H54 (cell line): ENCODE results near the gene GARIN3.
"Not testable (repeated sequence)": the region's sequence is repeated elsewhere in the genome, so short reads cannot be mapped to it uniquely, and the experiment has no call there.

Source experiments
- DNase-seq: peaks from one replicate; pipeline ENCODE4 v3.0.0; 2011; ENCODE audit warnings: low spot score, mixed read lengths; ENCODE audit not compliant: insufficient read length
- FAIRE-seq: peaks from 3 replicates; lab custom pipeline; 2011; peaks lifted over from hg19 to GRCh38; lab: Jason Lieb, UNC
- POLR2A ChIP-seq: IDR thresholded peaks from 2 replicates; pipeline ENCODE4 v1.6.1; 2011; ENCODE audit warnings: low read depth, mild to moderate bottlenecking, low read length

The GARIN3 gene

GRCh38 chr5:157196045-157196444, 30.0 kb upstream of the GARIN3 start:
- TF ChIP-seq POLR2A = no peak
- no peak for FAIRE-seq
- DNase-seq = no peak

- TF ChIP-seq POLR2A = no peak
- no peak for DNase-seq
- FAIRE-seq = no peak
These were observed 27.8 kb upstream of the GARIN3 start for GRCh38 chr5:157193699-157194424.

- FAIRE-seq (no peak), DNase-seq (no peak)
- no peak for TF ChIP-seq POLR2A
These were observed 23.2 kb upstream of the GARIN3 start for GRCh38 chr5:157189223-157189622.

GRCh38 chr5:157188270-157188669, 22.2 kb upstream of the GARIN3 start:
- FAIRE-seq = no peak
- TF ChIP-seq POLR2A = no peak
- no peak for DNase-seq

- no peak for TF ChIP-seq POLR2A
- FAIRE-seq (no peak), DNase-seq (no peak)
These were observed 21.1 kb upstream of the GARIN3 start for GRCh38 chr5:157187046-157187754.

GRCh38 chr5:157186309-157187045, 20.4 kb upstream of the GARIN3 start:
- no peak for FAIRE-seq
- TF ChIP-seq POLR2A = no peak
- no peak for DNase-seq

- not testable (repeated sequence) for DNase-seq, FAIRE-seq
These were observed 19.1 kb upstream of the GARIN3 start for GRCh38 chr5:157185122-157185521.

GRCh38 chr5:157184117-157184670, 18.1 kb upstream of the GARIN3 start:
- DNase-seq = no peak
- no peak for TF ChIP-seq POLR2A
- no peak for FAIRE-seq

GRCh38 chr5:157182143-157182757, 16.2 kb upstream of the GARIN3 start:
- FAIRE-seq = no peak
- TF ChIP-seq POLR2A = no peak
- DNase-seq = no peak

- DNase-seq = no peak
- TF ChIP-seq POLR2A = no peak
- no peak for FAIRE-seq
These were observed 14.6 kb upstream of the GARIN3 start, which contains the start of gene ITK for GRCh38 chr5:157180374-157181264. ITK (plus strand) TSS chr5:157180840; CDS start chr5:157180978, 138 bp downstream.

- no peak for DNase-seq
- no peak for TF ChIP-seq POLR2A
- no peak for FAIRE-seq
These were observed 12.9 kb upstream of the GARIN3 start for GRCh38 chr5:157178966-157179365.

GRCh38 chr5:157177953-157178352, 11.9 kb upstream of the GARIN3 start:
- DNase-seq (no peak), FAIRE-seq (no peak)
- TF ChIP-seq POLR2A = no peak
